ENCODE measurements around the gene LCE2D.
A peak's percentile ranks its signal among the peaks of the same experiment; 100 is the strongest.

Gene LCE2D

GRCh38 chr1:152663098-152663497 lies at the start of gene LCE2D:
Gene LCE2D (plus strand): TSS chr1:152663380. CDS start chr1:152664106, 726 bp downstream.
- H3K4me3 ChIP-seq (ENCODE audit: control insufficient read depth, low read depth, low read length), result no peak within 1 kb of the TSS
- DNase-seq (ENCODE audit: low read depth), result no peak
- TF ChIP-seq, protein P1, sequence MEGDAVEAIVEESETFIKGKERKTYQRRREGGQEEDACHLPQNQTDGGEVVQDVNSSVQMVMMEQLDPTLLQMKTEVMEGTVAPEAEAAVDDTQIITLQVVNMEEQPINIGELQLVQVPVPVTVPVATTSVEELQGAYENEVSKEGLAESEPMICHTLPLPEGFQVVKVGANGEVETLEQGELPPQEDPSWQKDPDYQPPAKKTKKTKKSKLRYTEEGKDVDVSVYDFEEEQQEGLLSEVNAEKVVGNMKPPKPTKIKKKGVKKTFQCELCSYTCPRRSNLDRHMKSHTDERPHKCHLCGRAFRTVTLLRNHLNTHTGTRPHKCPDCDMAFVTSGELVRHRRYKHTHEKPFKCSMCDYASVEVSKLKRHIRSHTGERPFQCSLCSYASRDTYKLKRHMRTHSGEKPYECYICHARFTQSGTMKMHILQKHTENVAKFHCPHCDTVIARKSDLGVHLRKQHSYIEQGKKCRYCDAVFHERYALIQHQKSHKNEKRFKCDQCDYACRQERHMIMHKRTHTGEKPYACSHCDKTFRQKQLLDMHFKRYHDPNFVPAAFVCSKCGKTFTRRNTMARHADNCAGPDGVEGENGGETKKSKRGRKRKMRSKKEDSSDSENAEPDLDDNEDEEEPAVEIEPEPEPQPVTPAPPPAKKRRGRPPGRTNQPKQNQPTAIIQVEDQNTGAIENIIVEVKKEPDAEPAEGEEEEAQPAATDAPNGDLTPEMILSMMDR (conservative IDR thresholded peaks at IDR 0.05; ENCODE audit: control insufficient read depth, insufficient read depth, low read depth, low read length), result no peak

- H3K4me3 ChIP-seq (ENCODE audit: control insufficient read depth, low read depth, low read length), result no peak within 1 kb of the TSS
- no peak for DNase-seq (ENCODE audit: low read depth)
- TF ChIP-seq, protein P1 (conservative IDR thresholded peaks at IDR 0.05; ENCODE audit: control insufficient read depth, insufficient read depth, low read depth, low read length), result no peak
Observed at GRCh38 chr1:152613511-152613910, 49.7 kb upstream of the LCE2D start, which contains the start of gene LCE3B. Gene LCE3B (plus strand): TSS chr1:152613811. CDS start chr1:152613811, 0 bp downstream.

DNA sequence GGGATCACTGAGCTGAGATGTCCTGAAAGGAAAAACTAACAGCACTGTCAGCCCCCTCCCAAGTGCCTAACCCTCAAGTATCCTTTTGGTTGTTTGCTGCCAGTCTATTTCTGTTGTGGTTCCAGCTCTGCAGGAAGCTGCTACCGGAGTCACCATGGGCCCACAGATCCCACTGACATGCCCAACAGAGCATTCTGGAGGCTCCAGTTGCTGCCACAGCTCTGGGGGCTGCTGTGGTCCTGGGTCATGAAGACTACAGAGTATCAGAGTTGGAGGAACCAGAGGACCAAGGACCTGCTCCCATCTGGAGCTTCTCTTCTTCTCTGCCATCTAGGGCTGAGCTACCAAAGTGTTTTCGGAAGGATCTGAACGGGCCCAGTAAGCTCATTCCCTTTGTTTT lies 41.2 kb upstream of the LCE2D start:
- no peak for DNase-seq (ENCODE audit: low read depth)
- no peak overlapping the region for H3K4me3 ChIP-seq (ENCODE audit: control insufficient read depth, low read depth, low read length)
- TF ChIP-seq, protein P1 (conservative IDR thresholded peaks at IDR 0.05; ENCODE audit: control insufficient read depth, insufficient read depth, low read depth, low read length), result no peak

DNA sequence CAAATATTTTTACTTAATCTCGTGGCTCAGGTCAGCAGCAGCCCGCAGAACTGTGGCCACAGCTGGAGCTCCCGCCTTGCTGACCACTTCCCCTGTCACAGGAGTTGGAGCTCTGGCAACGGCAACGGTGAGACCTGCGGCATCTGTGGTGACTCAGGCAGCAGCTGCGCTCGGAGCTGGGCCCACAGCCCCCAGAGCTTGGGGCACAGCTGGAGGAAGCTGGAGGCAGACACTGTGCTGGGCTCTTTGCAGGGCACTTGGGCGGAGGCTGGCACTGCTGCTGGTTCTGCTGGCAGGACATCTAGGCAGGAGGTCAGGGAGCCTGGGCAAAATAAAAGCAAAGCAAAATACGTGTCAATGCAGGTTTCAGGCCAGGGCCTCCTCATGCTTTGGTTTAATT lies 40.4 kb upstream of the LCE2D start, which contains the start of gene LCE3A:
Gene LCE3A (minus strand): TSS at position 301 of the 400 bp plus-strand sequence. CDS start 0 bp downstream, at position 301.
- TF ChIP-seq, protein P1 (conservative IDR thresholded peaks at IDR 0.05; ENCODE audit: control insufficient read depth, insufficient read depth, low read depth, low read length), result no peak
- no peak within 1 kb of the TSS for H3K4me3 ChIP-seq (ENCODE audit: control insufficient read depth, low read depth, low read length)
- no peak for DNase-seq (ENCODE audit: low read depth)

- TF ChIP-seq, protein P1 (conservative IDR thresholded peaks at IDR 0.05; ENCODE audit: control insufficient read depth, insufficient read depth, low read depth, low read length), result peak; percentile 11
- DNase-seq (ENCODE audit: low read depth), result no peak
- no peak overlapping the region for H3K4me3 ChIP-seq (ENCODE audit: control insufficient read depth, low read depth, low read length)
Observed at GRCh38 chr1:152623203-152623844, 39.9 kb upstream of the LCE2D start.

GRCh38 chr1:152626744-152627143 lies 36.4 kb upstream of the LCE2D start:
- TF ChIP-seq, protein P1 (conservative IDR thresholded peaks at IDR 0.05; ENCODE audit: control insufficient read depth, insufficient read depth, low read depth, low read length), result no peak
- no peak for DNase-seq (ENCODE audit: low read depth)
- no peak overlapping the region for H3K4me3 ChIP-seq (ENCODE audit: control insufficient read depth, low read depth, low read length)
